Activated gamma-delta T cell treated with Interleukin-2 at 50 U/mL for 16 hours (primary cell): ENCODE measurements around the gene KRTAP4-16.
"Not testable (repeated sequence)": the region's sequence is repeated elsewhere in the genome, so short reads cannot be mapped to it uniquely, and the experiment has no call there.

Experiments
- DNase-seq: peaks from one replicate; pipeline ENCODE4 v3.0.0-alpha.2; 2020

KRTAP4-16 gene

GRCh38 chr17:41069031-41069430, 33.0 kb downstream of the KRTAP4-16 start:
- no peak for DNase-seq

- no peak for DNase-seq
Observed at GRCh38 chr17:41067281-41067680, 34.7 kb downstream of the KRTAP4-16 start.

GRCh38 chr17:41065829-41066624, 36.0 kb downstream of the KRTAP4-16 start, which contains the start of gene KRTAP2-4:
Gene KRTAP2-4, minus strand, starts transcription at chr17:41065879. Its CDS starts 34 bp downstream, at chr17:41065845.
- no peak for DNase-seq

GRCh38 chr17:41065016-41065689, 36.9 kb downstream of the KRTAP4-16 start:
- DNase-seq = not testable (repeated sequence)

- DNase-seq = no peak
Observed at GRCh38 chr17:41064301-41064700, 37.7 kb downstream of the KRTAP4-16 start.

GRCh38 chr17:41063449-41063848, 38.6 kb downstream of the KRTAP4-16 start:
- no peak for DNase-seq

- no peak for DNase-seq
Observed at GRCh38 chr17:41061964-41062363, 40.0 kb downstream of the KRTAP4-16 start.

- DNase-seq = no peak
Observed at GRCh38 chr17:41060052-41060604, 41.9 kb downstream of the KRTAP4-16 start, which contains the start of gene KRTAP2-3. Gene KRTAP2-3, minus strand, starts transcription at chr17:41060114. Its CDS starts 64 bp downstream, at chr17:41060050.

- not testable (repeated sequence) for DNase-seq
Observed at GRCh38 chr17:41059276-41060051, 42.5 kb downstream of the KRTAP4-16 start.

- no peak for DNase-seq
Observed at GRCh38 chr17:41058741-41059140, 43.3 kb downstream of the KRTAP4-16 start.

- no peak for DNase-seq
Observed at GRCh38 chr17:41057547-41057946, 44.5 kb downstream of the KRTAP4-16 start.

- DNase-seq = not testable (repeated sequence)
Observed at GRCh38 chr17:41055130-41055529, 46.9 kb downstream of the KRTAP4-16 start, which contains the start of gene KRTAP2-2. Gene KRTAP2-2, minus strand, starts transcription at chr17:41055230. Its CDS starts 19 bp downstream, at chr17:41055211.

- not testable (repeated sequence) for DNase-seq
Observed at GRCh38 chr17:41054556-41054955, 47.5 kb downstream of the KRTAP4-16 start.

- DNase-seq = no peak
Observed at GRCh38 chr17:41054025-41054424, 48.0 kb downstream of the KRTAP4-16 start.

- DNase-seq = no peak
Observed at GRCh38 chr17:41052566-41052965, 49.4 kb downstream of the KRTAP4-16 start.
